ENCODE data around the gene ATXN7L1. TPM values are rescaled to one million over a fixed set of nuclear protein-coding genes. Genes with fewer than 3 reads are reported as not detected.

Gene ATXN7L1
- total and polyA plus RNA-seq, 2 of the 13 experiments (the other 11 are each of a cell fraction or from before 2014, with no cell fraction given), result 4.1 to 7.8 TPM

- no peak for TF ChIP-seq HMGXB3 (CRISPR knock-in tag; IDR thresholded peaks at IDR 0.05; ENCODE audit: borderline replicate concordance)
- no peak for TF ChIP-seq ZNF224 (CRISPR knock-in tag; IDR thresholded peaks at IDR 0.05)
- no peak for TF ChIP-seq ZNF557 (CRISPR knock-in tag; IDR thresholded peaks at IDR 0.05)
- peak; percentile 26; the same call in 1 of the 2 replicates for TF ChIP-seq RFX1 (IDR thresholded peaks at IDR 0.05)
- peak; percentile 59; the same call in 1 of the 2 replicates for TF ChIP-seq SMC3 (IDR thresholded peaks at IDR 0.05; ENCODE audit: low read length)
- peak; percentile 84 for TF ChIP-seq CTCF (CRISPR knock-in tag; IDR thresholded peaks at IDR 0.05)
- TF ChIP-seq ZNF3 (CRISPR knock-in tag; IDR thresholded peaks at IDR 0.05), result no peak
- no peak for TF ChIP-seq SOX5 (CRISPR knock-in tag; IDR thresholded peaks at IDR 0.05; ENCODE audit: borderline replicate concordance)
- no peak for TF ChIP-seq MZF1 (CRISPR knock-in tag; IDR thresholded peaks at IDR 0.05; ENCODE audit: borderline replicate concordance)
- TF ChIP-seq SKIL (CRISPR knock-in tag; IDR thresholded peaks at IDR 0.05; ENCODE audit: borderline replicate concordance), result no peak
- no peak for TF ChIP-seq RFX5 (IDR thresholded peaks at IDR 0.05; ENCODE audit: low read depth, low read length)
- TF ChIP-seq ZNF281 (CRISPR knock-in tag; IDR thresholded peaks at IDR 0.05; ENCODE audit: borderline replicate concordance), result no peak
- TF ChIP-seq ARID5B (CRISPR knock-in tag; IDR thresholded peaks at IDR 0.05), result 0 out of 2 replicates have a peak, but pooled peaks have one; percentile 11
These were observed 286.9 kb downstream of the ATXN7L1 start (continued) for GRCh38 chr7:105589356-105590077.
